Endothelial cell of coronary artery (primary cell): ENCODE measurements around the gene ZFHX2. TPM values are rescaled to one million over a fixed set of nuclear protein-coding genes. Genes with fewer than 3 reads are reported as not detected.

Experiments
- total RNA-seq: library from RNA; depleted of rRNA; stranded (reverse); fragments of >200 nt; gene quantifications from 2 replicates; pipeline ENCODE4 v1.2.3, GENCODE V29; 2014

ZFHX2 gene
- 0.27 and 0.38 TPM in 2 replicates for total RNA-seq

GRCh38 chr14:23551266-23552028 lies at the start of gene ZFHX2:
ZFHX2 (minus strand) TSS chr14:23551765; CDS start chr14:23535325, 16,440 bp downstream.

DNA sequence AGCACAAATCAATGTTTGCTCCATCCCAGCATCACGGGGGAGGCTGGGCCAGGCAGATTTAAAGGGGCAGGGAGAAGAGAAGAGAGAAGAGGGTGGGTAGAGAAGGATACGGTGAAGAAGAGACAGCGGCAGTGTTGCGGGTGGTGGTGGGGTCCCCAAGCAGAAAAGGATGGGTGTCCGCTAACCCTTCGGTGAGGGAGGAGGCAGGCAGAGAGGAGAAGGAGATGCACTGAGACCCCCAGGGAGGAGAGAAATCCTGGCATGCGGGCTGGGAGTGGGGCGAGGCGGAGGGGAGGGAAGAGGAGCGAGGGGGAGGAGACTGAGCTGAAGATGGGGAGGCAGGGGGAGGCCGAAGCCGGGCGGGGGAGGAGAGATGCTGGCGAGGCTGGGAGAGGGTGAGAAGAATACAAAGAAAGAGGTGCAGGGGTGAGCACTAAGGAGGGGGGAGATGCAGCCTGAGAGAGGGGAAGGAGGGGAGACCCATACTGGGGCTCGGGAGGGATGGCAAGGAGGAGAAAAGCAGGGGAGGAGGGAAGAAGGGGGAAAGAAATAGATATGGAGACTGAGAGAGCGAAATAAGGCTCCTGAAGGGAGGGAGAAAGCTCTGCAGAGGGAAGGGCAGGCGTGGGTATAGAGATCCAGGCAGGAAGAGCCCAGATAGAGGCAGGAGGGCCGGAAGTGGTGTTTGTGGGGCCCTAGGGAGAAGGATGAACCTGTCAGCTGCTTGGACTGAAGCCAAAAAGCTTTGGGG lies 27.2 kb upstream of the ZFHX2 start, which contains the start of gene JPH4:
JPH4 (minus strand) TSS at position 231 of the 751 bp plus-strand sequence. CDS start 1,337 bp downstream, outside the sequence.

DNA sequence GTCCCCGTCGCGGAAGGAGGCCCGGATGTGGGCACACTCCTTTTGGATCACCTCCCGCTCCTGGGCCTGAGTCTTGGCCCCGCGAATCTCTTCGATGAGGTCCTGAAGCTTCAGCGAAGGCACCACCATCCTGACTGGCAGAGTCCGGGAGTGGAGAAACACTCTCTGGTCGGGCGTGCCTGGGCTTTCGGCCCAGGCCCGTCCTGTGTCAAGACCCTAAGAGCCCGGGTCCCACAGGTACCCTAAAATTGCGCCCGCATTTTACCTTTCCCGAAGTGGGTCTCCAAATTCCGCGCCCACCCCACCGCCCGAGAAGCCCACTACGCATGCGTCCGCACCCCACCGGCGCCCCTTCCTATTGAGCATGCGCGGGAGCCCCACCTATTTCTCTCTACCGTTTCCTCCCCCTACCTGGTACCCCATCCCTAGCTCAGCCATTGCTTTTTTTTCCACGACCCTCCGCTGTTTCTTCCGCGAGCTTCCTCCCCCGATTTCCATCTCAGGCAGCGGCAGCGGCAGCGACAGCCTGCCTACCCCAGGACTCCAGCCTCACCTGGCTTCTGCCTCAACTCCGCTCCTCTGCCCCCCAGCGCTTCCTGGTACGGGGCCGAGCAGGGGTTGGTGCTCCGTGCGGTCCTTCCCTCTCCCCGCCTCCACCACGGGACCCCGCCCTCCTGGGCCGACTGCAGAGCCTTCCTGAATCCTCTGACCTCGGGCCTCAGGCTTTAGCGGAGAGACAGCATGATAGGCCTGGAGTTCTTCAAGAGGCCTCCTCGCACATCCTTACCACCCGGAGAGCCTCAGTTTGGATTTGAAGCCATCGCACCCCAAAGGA lies 15.8 kb upstream of the ZFHX2 start, which contains the start of gene AP1G2:
AP1G2 (minus strand) TSS at position 606 of the 835 bp plus-strand sequence; CDS start at position 129, 477 bp downstream.

GRCh38 chr14:23555882-23556699 lies 4.5 kb upstream of the ZFHX2 start, which contains the start of gene THTPA:
THTPA (plus strand) TSS chr14:23556271; CDS start chr14:23556758, 487 bp downstream.

Other genes starting within 250 kb of the ZFHX2 start
- gene PPP1R3E, start 248.9 kb downstream of the ZFHX2 start, total RNA-seq = 1.3 and 1.9 TPM in 2 replicates
- gene BCL2L2, start 244.9 kb downstream of the ZFHX2 start, total RNA-seq = 12.1 and 14.6 TPM in 2 replicates
- gene PABPN1, start 230.3 kb downstream of the ZFHX2 start, total RNA-seq = 83.3 and 103 TPM in 2 replicates
- gene SLC22A17, start 198.9 kb downstream of the ZFHX2 start, total RNA-seq = 1.1 and 8.5 TPM in 2 replicates
- 0.94 TPM in 1 of 2 replicates, not detected in the other for gene EFS, start 186.6 kb downstream of the ZFHX2 start, total RNA-seq
- not detected in 2 replicates for gene IL25, start 179.0 kb downstream of the ZFHX2 start, total RNA-seq
- not detected in 2 replicates for gene CMTM5, start 174.7 kb downstream of the ZFHX2 start, total RNA-seq
- not detected in 2 replicates for gene MYH6, start 143.5 kb downstream of the ZFHX2 start, total RNA-seq
- gene MYH7, start 116.1 kb downstream of the ZFHX2 start, total RNA-seq = not detected in 2 replicates
- 56.5 and 56.8 TPM in 2 replicates for gene NGDN, start 82.1 kb downstream of the ZFHX2 start, total RNA-seq
- gene THTPA, start 4.5 kb upstream of the ZFHX2 start, total RNA-seq = 7.9 and 15.7 TPM in 2 replicates
- gene AP1G2, start 16.0 kb upstream of the ZFHX2 start, total RNA-seq = 4.9 and 13.3 TPM in 2 replicates
- not detected in 2 replicates for gene JPH4, start 27.0 kb upstream of the ZFHX2 start, total RNA-seq
- gene DHRS2, start 84.6 kb upstream of the ZFHX2 start, total RNA-seq = 0.09 TPM in 1 of 2 replicates, not detected in the other